ENCODE measurements around the gene C21orf58. TPM values are rescaled to one million over a fixed set of nuclear protein-coding genes. Genes with fewer than 3 reads are reported as not detected.

C21orf58 gene
- total RNA-seq, 2 donors from 2014 or later = 19.6 to 37.4 TPM

DNA sequence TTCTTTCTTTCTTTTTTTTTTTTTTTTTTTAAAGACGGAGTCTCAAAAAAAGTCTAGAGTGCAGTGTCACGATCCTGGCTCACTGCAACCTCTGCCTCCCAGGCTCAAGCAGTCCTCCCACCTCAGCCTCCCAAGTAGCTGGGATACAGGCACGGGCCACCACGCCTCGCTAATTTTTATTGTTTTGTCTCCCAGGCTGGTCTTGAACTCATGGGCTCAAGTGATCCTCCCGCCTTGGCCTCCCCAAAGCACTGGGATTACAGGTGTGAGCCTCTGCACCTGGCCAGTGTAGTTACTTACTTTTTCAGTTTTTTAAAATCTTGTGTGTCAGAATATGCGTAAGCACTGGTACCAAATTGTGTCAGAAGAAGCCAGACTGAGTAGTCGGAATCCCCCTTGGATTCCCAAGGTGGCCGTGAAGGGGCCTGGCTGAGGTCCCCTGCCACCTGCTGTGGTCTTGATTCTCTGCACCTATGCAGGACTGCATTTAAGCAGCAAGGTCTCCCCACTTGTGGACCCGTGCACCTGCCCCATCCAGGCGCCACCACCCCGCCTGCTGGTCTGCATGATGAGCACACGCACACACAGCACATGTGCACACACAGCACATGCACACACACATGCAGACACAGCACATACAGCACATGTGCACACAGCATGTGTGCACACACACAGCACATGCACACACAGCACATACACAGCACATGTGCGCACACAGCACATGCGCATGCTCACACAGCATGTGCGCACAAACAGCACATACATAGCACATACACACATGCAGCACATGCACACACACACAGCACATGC lies 47.7 kb upstream of the C21orf58 start:
- no peaks in the 10 kb centered on the region for H3K27me3 Mint-ChIP-seq (ENCODE audit: insufficient read depth)
- Histone ChIP-seq H3K36me3 (ENCODE audit: control insufficient read depth, insufficient read depth, low read length) (peaks cover 41% of the 10 kb centered on the region), H3K9me3 (ENCODE audit: control insufficient read depth, low read length) (no peaks in the 10 kb centered on the region), H3K4me3 (ENCODE audit: low read length) (no peak overlapping the region), H3K9ac (ENCODE audit: extremely low read depth, low read length, poor library complexity, severe bottlenecking) (no peak overlapping the region), H3K27ac (ENCODE audit: low read depth, low read length) (no peak overlapping the region), H3K4me1 (ENCODE audit: control insufficient read depth, insufficient read depth, low read length) (no peaks in the 10 kb centered on the region), H3K27me3 (ENCODE audit: control insufficient read depth, insufficient read depth, low read length, poor library complexity, severe bottlenecking) (no peaks in the 10 kb centered on the region)
- H3K4me1 Mint-ChIP-seq = no peaks in the 10 kb centered on the region
- no peak for DNase-seq
- TF ChIP-seq, protein P1, sequence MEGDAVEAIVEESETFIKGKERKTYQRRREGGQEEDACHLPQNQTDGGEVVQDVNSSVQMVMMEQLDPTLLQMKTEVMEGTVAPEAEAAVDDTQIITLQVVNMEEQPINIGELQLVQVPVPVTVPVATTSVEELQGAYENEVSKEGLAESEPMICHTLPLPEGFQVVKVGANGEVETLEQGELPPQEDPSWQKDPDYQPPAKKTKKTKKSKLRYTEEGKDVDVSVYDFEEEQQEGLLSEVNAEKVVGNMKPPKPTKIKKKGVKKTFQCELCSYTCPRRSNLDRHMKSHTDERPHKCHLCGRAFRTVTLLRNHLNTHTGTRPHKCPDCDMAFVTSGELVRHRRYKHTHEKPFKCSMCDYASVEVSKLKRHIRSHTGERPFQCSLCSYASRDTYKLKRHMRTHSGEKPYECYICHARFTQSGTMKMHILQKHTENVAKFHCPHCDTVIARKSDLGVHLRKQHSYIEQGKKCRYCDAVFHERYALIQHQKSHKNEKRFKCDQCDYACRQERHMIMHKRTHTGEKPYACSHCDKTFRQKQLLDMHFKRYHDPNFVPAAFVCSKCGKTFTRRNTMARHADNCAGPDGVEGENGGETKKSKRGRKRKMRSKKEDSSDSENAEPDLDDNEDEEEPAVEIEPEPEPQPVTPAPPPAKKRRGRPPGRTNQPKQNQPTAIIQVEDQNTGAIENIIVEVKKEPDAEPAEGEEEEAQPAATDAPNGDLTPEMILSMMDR (conservative IDR thresholded peaks at IDR 0.05) = no peak
- no peak overlapping the region for H3K27ac Mint-ChIP-seq
- WGBS, 2 experiments (ENCODE audit: insufficient coverage in 1 of 2, insufficient read length in 1 of 2) = 91 to 95% methylated on average over 7 to 16 of the region's 16 CpGs
- no peaks in the 10 kb centered on the region for H3K9me3 Mint-ChIP-seq
- no peak overlapping the region for H3K4me3 Mint-ChIP-seq
- H3K36me3 Mint-ChIP-seq (ENCODE audit: low read depth) = peaks cover 44% of the 10 kb centered on the region

DNA sequence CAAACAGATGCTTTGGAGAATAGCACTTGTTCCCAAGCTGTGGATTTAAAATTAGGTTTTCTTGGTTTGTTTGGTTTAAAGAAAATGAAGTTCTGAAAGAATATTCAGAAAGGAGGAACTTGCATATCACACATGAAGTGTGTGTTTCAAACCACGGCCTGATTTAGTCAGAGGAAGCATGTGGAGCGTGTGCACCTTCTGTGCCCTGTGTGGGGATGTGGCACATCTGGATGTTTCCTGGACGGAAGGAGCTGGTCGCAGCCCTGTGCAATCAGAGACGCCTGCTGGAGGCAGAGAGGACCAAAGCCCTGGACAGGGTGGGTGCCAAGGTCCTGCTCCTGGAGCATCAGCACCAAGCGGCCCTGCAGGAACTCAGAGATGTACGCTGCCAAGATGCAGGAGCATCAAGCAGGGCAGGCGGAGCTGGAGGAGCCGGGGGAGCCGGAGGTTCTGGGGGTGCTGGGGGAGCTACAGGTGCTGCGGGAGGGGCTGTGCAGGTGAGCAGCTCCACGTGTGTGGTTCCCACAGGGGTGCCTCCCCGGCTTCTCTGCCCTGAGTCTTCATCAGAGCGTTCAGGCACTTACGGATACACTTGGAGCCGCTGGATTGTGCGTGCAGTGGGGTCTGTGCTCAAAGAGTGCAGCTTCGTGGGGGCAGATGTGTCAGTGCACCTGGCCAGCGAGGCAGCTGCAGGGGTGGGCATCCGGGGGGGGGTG lies 46.0 kb upstream of the C21orf58 start:
- H3K27ac Mint-ChIP-seq = no peak overlapping the region
- H3K4me1 ChIP-seq (ENCODE audit: control insufficient read depth, insufficient read depth, low read length) = no peaks in the 10 kb centered on the region
- H3K36me3 ChIP-seq (ENCODE audit: control insufficient read depth, insufficient read depth, low read length) = peaks cover 58% of the 10 kb centered on the region
- no peak overlapping the region for H3K27ac ChIP-seq (ENCODE audit: low read depth, low read length)
- TF ChIP-seq, protein P1 (conservative IDR thresholded peaks at IDR 0.05) = no peak
- peaks cover 58% of the 10 kb centered on the region for H3K36me3 Mint-ChIP-seq (ENCODE audit: low read depth)
- H3K4me3 Mint-ChIP-seq = no peak overlapping the region
- no peaks in the 10 kb centered on the region for H3K9me3 ChIP-seq (ENCODE audit: control insufficient read depth, low read length)
- H3K27me3 ChIP-seq (ENCODE audit: control insufficient read depth, insufficient read depth, low read length, poor library complexity, severe bottlenecking) = no peaks in the 10 kb centered on the region
- H3K9me3 Mint-ChIP-seq = no peaks in the 10 kb centered on the region
- 90 to 93% methylated on average over 14 to 20 of the region's 20 CpGs for WGBS, 2 experiments (ENCODE audit: insufficient coverage in 1 of 2, insufficient read length in 1 of 2)
- no peak overlapping the region for H3K4me3 ChIP-seq (ENCODE audit: low read length)
- no peak overlapping the region for H3K9ac ChIP-seq (ENCODE audit: extremely low read depth, low read length, poor library complexity, severe bottlenecking)
- DNase-seq = no peak
- no peaks in the 10 kb centered on the region for H3K4me1 Mint-ChIP-seq
- no peaks in the 10 kb centered on the region for H3K27me3 Mint-ChIP-seq (ENCODE audit: insufficient read depth)

DNA sequence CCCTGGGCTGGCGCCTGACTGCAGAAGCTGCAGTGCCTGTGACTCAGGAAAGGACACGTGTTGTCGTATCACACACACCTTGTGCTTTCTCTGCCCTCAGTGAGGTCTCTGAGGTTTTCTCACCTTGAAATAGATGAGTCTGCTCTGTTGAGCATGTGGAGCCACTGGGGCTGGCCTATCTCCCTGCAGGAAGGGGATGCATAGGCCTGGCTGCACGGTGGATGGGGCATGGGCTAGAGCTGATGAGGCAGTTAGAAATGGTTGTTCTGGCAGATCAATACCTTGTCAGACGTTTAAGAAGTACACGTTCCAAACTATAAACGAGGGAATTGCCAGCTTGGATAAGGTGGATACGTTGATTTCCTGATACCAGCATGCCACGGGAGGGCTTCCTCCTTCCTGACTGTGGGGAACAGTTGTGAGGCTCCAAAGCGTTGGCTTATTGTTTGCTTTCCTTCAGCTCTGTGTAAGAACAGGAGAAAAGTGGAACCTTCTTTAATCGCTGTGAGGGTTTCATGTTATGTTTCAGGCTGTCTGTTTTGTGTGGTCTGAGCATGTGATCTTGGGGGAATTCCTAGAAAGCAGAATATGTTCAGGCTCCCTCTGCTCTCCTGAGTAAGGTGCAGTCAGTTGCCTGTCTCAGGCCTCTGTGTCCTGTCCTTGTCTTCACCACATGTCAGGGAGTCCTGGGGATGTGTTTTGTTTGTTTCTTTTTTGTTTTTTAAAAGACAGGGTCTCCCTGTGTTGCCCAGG lies 45.0 kb upstream of the C21orf58 start:
- no peaks in the 10 kb centered on the region for H3K9me3 ChIP-seq (ENCODE audit: control insufficient read depth, low read length)
- H3K4me3 Mint-ChIP-seq = no peak overlapping the region
- H3K36me3 ChIP-seq (ENCODE audit: control insufficient read depth, insufficient read depth, low read length) = peaks cover 68% of the 10 kb centered on the region
- H3K27ac ChIP-seq (ENCODE audit: low read depth, low read length) = peak overlapping the region; percentile 49
- no peaks in the 10 kb centered on the region for H3K27me3 Mint-ChIP-seq (ENCODE audit: insufficient read depth)
- H3K27ac Mint-ChIP-seq = peak overlapping the region; percentile 1
- H3K27me3 ChIP-seq (ENCODE audit: control insufficient read depth, insufficient read depth, low read length, poor library complexity, severe bottlenecking) = no peaks in the 10 kb centered on the region
- H3K4me3 ChIP-seq (ENCODE audit: low read length) = no peak overlapping the region
- H3K4me1 Mint-ChIP-seq = no peaks in the 10 kb centered on the region
- H3K9ac ChIP-seq (ENCODE audit: extremely low read depth, low read length, poor library complexity, severe bottlenecking) = no peak overlapping the region
- H3K36me3 Mint-ChIP-seq (ENCODE audit: low read depth) = peaks cover 60% of the 10 kb centered on the region
- TF ChIP-seq, protein P1 (conservative IDR thresholded peaks at IDR 0.05) = no peak
- DNase-seq = no peak
- 93 to 95% methylated on average over 10 to 11 of the region's 11 CpGs for WGBS, 2 experiments (ENCODE audit: insufficient coverage in 1 of 2, insufficient read length in 1 of 2)
- no peaks in the 10 kb centered on the region for H3K9me3 Mint-ChIP-seq
- H3K4me1 ChIP-seq (ENCODE audit: control insufficient read depth, insufficient read depth, low read length) = no peaks in the 10 kb centered on the region

Data from endodermal cell (in vitro differentiated cells).